Activated T-helper 1 cell treated with Interleukin-2 at 50 U/mL for 16 hours (primary cell): Measurements from ENCODE around the gene PRKCA.

Experiments used
- DNase-seq: peaks from one replicate; pipeline ENCODE4 v3.0.0-alpha.2; 2020; ENCODE audit warnings: low read depth

PRKCA gene

DNA sequence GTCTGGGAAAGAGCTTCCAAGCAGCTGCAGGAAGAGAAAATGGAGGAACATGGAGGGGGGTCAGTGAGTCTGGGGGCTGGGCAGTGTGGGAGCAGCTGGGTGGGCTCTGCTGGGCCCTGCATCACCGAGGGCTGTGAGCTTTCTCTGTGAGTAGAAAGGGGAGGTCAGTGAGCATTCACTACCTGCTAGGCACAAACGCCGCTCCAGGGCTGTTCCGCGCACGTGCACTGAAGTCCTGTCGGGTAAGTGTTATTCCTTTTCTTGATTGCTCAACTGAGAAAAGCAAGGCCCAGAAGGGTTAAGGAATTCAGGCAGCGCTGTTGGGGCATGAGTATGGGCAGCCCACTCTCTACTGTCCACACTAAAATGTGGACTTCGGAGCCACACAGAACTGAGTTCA, 537.2 kb downstream of the PRKCA start:
- no peak for DNase-seq

DNA sequence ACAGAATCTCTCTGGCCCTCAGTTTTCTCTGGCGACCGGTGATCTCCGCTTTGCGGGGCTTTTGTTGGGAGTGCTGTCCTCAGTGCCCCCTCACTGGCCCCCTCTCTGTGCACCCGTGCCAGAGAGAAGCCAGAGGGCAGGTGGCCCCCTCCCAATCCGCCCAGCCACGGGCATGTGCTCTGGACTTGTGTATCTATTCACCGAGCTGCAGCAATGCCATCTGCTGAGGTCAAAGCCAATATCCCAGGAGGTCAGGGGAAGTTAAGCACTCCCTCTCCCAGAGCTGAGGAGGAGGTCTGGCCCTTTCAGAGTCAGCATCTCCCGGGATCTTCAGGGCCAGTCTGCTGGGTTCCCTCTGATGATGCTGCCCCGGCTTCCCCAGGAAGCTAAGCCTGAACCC, 537.6 kb downstream of the PRKCA start:
- DNase-seq, result no peak

DNA sequence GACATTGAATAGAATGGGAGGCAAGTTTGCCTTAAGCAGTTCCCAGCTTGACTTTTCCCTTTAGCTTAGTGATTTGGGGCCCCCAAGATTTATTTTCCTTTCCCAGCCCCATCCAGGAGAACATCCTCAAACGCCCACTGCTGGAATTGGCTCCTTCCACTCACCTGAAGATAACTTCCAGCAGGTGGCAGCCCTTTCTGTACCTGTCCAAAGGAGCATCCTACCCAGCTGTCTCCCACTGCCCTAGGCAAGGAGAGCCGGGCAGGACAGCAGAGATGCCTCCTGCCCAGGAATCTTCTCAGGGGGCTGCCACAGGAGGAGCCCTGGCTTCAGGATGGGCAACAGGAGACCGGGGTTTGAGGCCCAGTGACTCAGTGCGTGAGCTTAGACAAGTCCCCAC, 538.9 kb downstream of the PRKCA start:
- DNase-seq, result no peak

DNA sequence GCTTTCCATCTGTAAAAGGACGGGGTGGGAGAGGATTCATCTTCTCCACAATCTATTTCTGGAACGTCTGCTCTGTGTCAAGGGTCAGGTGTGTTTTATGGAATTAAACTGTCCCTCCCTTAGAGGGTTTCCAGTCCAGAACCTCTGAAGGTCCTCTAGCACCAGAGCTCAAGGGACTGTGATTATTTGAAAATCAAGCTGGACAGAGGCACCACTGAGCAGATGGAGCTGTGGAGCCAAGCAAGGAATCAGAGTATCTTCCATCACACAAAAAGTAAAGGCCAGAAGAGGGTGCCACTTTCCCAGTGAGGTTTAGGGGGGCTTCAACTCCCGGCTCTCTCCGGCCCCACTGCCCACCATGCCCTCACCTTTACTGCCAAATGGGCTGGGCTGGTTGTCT, 539.3 kb downstream of the PRKCA start:
- DNase-seq, result no peak

DNA sequence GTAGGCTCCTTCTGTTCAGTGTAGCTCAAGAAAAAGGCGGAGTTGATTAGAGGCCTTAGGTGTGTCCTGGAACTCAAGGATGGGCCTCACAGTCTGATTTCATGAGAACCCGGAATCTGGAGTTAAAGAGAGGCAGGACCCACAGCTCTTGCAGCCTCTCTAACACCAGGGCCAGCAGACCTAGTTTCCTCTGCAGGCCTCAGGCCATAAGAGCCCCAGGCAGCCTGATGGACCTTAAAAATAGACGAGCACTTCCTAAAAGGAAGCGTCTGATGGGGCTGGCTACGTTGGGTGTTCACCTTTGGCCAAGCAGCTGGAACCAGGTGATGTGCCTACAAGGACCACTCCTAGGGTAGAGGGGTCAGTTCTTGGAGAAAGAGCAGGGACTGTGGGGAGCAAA, 540.1 kb downstream of the PRKCA start:
- DNase-seq, result no peak

DNA sequence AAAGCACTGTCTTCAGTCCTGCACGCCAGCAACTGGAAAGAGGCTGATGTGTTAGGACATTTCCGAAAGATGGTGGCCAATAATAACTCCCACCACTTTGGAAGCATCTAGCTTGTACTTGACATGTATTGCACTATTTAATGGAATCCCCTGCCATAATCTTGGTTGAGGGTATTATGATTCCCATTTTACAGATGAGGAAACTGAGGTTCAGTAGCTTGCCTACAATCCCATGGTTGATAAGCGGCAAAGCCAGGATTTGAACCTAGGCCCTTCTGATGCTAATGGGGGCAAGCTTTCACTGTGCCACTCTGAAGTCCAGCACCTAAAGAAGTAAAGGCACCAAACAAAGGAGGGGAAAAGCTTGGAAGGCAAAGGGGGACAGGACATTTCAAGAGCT, 540.5 kb downstream of the PRKCA start:
- DNase-seq, result no peak

DNA sequence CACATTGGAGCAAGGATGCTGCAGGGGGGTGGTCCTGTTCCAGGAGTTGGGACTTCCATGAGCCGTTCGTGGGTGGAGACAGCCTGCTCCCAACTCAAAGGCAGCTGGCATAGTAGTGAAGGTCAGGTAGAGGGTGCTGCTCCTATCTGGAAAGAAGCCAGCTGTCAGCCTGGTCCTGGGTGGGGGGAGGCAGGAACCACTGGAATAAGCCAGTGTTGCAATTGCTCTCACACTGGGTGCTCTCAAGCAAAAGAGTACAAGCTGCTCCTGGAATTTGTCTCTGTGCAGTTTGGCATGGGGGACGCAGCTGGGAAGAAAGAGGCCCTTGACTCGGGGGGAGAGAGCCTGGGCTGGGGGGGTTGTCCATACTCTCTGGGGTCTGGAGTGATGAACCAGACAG, 541.2 kb downstream of the PRKCA start:
- no peak for DNase-seq

DNA sequence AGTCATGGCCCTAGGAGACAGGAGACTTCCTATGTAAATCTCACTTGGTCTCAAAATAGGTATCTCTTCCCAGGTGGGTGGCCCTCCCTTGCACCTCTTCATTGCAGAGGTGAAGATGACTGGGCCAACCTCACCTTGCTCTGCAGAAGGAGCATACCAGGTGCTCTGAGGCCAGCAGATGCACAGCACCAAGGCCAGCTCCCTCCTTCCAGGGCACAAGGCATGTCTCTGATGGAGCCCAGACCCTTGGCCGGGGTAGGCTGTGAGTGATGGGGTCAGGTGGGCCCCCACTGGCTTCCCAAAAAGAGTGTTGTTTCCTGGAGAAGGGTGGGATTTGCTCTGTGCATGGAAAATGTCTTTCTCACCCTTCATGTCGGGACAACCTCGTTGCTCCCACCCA, 545.3 kb downstream of the PRKCA start:
- DNase-seq, result no peak

DNA sequence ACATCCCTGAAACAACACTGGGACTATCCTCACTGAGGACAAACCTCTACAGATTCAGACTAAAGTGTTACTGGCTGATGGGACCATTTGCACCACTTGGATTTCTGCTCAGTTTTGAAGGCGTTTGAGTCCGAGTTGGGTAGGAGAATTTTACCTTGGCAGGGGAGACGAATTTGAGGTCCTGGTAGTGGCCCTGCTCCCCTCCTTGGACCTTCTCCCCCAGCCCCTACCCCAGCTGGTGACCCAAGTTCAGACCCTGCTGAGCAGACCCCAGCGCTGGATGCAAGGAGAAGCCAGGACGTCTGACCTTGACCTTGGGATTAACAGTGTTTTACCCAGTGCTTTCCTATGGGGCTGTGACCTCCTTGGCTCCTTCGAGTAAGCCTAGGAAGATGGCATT, 546.1 kb downstream of the PRKCA start:
- no peak for DNase-seq

DNA sequence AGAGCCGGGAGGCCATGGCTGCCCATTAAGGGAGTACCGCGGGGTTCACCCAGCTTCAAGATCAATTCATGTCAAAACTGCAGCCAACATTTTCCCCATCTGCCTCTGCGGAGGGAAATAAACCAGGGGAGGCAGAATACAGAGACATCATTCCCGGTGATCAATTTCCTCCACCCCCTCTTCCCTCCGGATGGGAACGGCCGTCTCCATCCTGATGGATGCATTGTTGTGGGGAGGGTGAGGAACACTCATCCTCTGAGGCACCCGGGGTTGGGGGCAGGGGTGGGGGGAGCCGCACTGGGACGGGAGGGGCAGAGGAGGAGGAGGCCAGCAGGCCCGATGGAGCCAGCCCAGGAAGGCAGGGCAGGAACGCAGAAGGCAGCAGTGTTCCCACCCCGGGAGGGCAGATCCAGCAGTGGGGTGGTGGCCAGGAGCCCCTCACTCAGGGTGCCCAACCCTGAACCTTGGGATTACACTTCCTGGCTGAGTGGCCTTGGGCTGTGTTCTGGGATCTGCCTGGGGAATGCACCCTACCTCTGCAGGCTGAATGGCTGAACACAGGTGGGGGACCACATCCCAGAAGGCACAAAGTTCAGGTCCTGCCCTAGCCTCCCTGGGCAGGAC, 546.7 kb downstream of the PRKCA start:
- no peak for DNase-seq

DNA sequence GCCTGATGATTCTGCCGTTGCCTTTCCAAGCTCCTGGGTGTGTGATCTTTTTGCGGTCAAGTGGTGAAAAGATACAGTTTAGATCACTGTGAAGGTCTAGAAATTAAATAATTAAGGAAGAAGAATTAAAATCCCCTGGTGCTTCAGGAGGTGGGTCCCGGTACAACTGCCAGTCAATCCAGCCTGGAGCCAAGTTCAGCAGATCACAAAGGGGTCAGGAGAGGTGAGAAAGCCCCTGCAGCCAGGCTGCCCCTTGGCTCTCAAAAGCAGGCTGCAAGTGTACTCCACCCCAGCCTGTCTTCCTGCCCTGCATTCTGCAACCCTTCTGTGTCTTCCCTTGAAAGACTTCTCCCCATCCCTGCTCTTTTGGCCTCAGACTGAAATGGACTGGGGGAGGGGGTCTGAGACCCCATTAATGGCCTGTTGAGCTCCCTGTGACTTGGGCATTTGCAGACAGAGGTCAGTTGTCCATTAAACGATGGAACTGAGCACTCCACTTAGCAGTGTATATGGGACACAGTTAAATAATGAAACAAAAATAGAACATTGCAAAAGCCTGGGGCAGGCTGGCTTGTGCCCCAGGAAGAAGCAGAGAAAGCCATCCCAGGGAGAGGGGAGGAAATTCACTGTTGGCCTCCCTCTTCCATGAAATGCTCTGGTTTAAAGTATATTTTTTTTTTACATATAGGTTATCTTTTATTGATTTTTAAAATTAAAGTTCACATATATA, 547.6 kb downstream of the PRKCA start:
- DNase-seq, result no peak

DNA sequence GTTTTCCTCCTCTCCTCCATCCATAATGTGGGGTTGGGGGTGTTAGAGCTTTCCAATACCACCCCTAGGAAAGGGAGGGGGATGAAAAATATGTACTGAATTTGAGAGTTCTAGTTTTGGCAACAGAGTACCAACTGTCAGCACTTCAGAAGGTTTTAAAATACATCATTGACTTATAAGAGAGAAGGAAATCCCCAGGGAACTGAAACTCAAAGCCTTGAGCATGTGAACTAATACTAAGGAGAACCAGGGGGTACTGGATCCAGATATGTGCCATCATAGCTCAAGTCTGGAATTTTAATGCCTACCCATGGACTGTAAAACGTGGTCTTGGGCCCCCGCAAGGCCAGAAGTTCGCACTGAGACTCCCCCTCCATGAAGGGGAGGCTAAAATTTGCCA, 548.3 kb downstream of the PRKCA start:
- DNase-seq, result no peak

DNA sequence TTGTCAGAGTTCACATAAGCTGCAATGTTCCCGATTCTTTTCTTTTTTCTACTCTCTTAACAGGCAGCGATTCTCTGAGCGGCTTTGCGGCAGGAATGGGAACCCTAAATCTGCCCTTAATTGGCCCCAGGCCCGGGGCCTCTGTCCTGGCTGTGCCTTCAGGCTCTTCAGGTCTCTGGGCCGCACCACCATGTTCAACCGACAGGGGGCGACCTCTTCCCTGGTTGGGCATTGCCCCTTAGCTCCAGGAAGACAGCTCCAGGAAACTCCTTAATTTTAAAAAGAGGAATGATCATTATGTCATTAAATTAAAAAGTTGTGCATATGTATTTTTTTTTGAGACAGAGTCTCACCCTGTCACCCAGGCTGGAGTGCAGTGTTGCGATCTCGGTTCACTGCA, 552.8 kb downstream of the PRKCA start:
- DNase-seq, result no peak

DNA sequence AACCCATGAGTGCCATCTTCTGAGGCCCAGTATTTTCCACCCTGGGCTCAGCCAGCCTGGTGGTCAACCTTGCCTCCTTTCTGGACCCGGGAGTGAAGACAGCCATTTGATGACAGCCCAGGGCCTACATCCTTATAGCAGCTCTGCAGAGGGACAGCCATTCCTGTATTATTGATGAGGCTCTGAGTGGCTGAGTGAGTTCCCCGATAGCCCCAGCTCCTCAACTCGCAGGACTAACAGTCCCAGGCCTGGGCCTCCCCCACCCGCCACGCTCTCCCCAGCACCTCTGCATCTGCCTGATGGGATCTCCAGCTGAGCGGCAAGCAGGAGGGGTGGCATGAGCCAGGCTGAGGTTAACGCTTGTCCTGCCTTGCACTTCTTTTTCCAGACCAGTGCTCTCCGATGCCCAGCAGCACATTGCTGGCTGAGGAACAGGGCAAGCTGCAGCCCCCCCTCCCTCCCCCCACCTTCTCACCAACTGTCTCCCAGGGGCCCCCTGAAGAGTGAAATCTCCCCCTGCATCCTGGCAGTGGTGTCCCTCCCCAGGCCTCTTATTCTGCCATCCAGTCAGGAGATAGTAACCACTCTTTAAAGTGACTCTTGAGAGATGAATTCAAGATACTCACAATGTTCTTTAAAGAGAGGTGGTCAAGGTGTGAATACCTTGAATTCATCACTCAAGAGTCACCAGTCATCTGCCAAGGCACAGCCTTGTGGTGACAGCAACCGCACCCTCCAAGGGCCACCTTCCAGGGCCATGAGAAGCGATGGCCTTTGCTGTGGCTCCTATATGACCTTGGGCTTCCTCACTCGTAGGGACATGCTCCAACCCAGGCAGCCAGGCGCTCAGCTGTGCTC, 556.0 kb downstream of the PRKCA start:
- DNase-seq, result no peak

DNA sequence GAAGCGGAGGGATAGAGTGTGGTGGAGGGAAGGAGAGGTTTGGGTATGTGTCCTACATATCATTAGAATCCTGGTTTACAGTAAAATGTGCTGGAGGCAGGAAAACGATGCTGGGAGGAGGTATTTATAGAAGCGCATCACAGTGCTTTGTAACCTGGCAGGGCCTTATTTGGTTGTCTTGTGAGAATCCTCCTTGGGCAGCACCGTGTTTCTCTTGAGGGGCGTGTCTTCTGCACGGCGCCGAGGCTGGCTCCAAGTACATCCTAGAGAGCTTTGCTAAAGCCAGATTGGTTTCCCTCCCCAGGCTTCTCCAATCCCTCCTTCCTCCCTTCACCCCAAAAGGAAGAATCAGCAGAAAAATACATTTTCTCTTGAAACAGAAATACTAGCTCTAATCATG, 556.9 kb downstream of the PRKCA start:
- no peak for DNase-seq

DNA sequence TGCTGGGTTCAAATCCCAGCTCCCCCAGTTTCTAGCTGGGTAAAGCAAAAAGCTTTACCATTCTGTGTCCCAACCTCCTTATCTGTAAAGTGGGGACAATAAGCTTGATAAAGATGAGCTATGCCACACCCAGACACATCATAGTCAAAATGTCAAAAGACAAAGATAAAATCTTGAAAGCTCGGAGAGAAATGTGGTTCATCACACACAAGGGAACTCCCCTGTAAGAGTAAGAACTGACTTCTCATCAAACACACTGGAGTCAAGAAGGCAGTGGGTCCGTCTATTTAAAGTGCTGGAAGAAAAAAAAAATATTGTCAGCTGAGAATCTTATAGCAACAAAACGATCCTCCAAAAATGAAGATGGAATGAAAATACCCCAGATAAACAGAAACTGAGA, 557.8 kb downstream of the PRKCA start:
- DNase-seq, result no peak
